Stimulated activated CD8-positive, alpha-beta memory T cell treated with anti-CD3 and anti-CD28 coated beads, Interleukin-7, amount 100 ng/mL, for 24 hours (primary cell): ENCODE measurements around the gene DSCAML1.

Experiments used
- DNase-seq: peaks from one replicate; pipeline ENCODE4 v3.0.0-alpha.2; 2020; ENCODE audit warnings: low read depth

DSCAML1 gene

GRCh38 chr11:117515892-117516787, 280.9 kb downstream of the DSCAML1 start:
- no peak for DNase-seq

GRCh38 chr11:117514256-117514655, 282.8 kb downstream of the DSCAML1 start:
- no peak for DNase-seq

- no peak for DNase-seq
These were observed 283.4 kb downstream of the DSCAML1 start for GRCh38 chr11:117513666-117514065.

GRCh38 chr11:117511931-117512539, 285.0 kb downstream of the DSCAML1 start:
- no peak for DNase-seq

GRCh38 chr11:117511483-117511930, 285.5 kb downstream of the DSCAML1 start:
- DNase-seq: no peak

- no peak for DNase-seq
These were observed 286.4 kb downstream of the DSCAML1 start for GRCh38 chr11:117510646-117511045.

GRCh38 chr11:117509543-117509942, 287.5 kb downstream of the DSCAML1 start:
- DNase-seq: no peak

- no peak for DNase-seq
These were observed 290.0 kb downstream of the DSCAML1 start for GRCh38 chr11:117506971-117507370.

GRCh38 chr11:117505285-117505970, 291.6 kb downstream of the DSCAML1 start:
- no peak for DNase-seq

GRCh38 chr11:117502779-117503100, 294.3 kb downstream of the DSCAML1 start:
- no peak for DNase-seq

GRCh38 chr11:117502015-117502778, 294.8 kb downstream of the DSCAML1 start:
- no peak for DNase-seq

GRCh38 chr11:117501237-117501898, 295.6 kb downstream of the DSCAML1 start:
- no peak for DNase-seq

GRCh38 chr11:117498791-117499190, 298.2 kb downstream of the DSCAML1 start:
- DNase-seq: no peak

- DNase-seq: no peak
These were observed 299.6 kb downstream of the DSCAML1 start for GRCh38 chr11:117497206-117497951.

GRCh38 chr11:117495357-117495756, 301.7 kb downstream of the DSCAML1 start:
- no peak for DNase-seq

- no peak for DNase-seq
These were observed 304.3 kb downstream of the DSCAML1 start for GRCh38 chr11:117492578-117493251.

- no peak for DNase-seq
These were observed 306.1 kb downstream of the DSCAML1 start for GRCh38 chr11:117490911-117491310.

- no peak for DNase-seq
These were observed 306.9 kb downstream of the DSCAML1 start for GRCh38 chr11:117489999-117490679.
